ENCODE measurements around the gene NFIA. TPM values are rescaled to one million over a fixed set of nuclear protein-coding genes. Genes with fewer than 3 reads are reported as not detected.

NFIA gene
- total RNA-seq, 1 experiment from 2014 or later = 0.35 TPM

DNA sequence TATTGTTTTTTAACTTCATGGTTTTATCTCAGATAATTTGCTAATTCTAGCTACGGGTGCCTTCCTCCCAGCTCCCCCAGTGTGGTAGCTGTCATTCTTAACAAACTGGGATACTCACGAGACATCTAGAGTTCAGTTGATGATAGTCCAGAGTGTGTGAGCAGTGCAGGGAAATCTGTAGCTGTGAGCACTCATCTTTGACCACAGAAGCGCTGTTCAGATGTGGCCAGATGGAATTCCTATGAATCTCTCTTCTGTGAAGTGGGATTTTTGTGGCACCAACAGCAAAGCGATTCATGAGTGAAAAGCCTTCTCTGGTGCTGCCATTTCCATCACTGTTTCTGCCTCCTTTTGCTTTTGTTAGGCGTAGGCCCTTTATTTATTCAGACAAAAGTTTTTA, 125.1 kb downstream of the NFIA start:
- H2BK12ac ChIP-seq (ENCODE audit: insufficient read length, low read depth, low read length) = no peak overlapping the region
- no peaks in the 10 kb centered on the region for H3K23me2 ChIP-seq (ENCODE audit: insufficient read length, low read depth, low read length, poor library complexity, severe bottlenecking)
- H3K9ac ChIP-seq (ENCODE audit: extremely low read depth, insufficient read length, low read length) = no peak overlapping the region
- H3K79me1 ChIP-seq (ENCODE audit: insufficient read depth, low read depth, low read length, poor library complexity, severe bottlenecking) = no peaks in the 10 kb centered on the region
- no peaks in the 10 kb centered on the region; the same call in 1 of the 2 replicates for H3K4me1 ChIP-seq (ENCODE audit: insufficient read depth, low read length)
- Mint-ChIP-seq H3K4me3 (no peak overlapping the region), H3K4me1 (peaks cover 8 to 12% of the 10 kb centered on the region in 2 experiments), H3K27me3 (ENCODE audit: low read depth) (no peaks in the 10 kb centered on the region; the same call in 1 of the 2 replicates), H3K36me3 (ENCODE audit: insufficient read depth in 1 of 3, low read depth in 3 of 3) (no peaks in the 10 kb centered on the region), H3K27ac (no peak overlapping the region), H3K9me3 (no peaks in the 10 kb centered on the region)
- H4K5ac ChIP-seq (ENCODE audit: insufficient read length, low read depth, low read length) = no peak overlapping the region
- no CpG with 5 or more reads among the region's 5 CpGs for WGBS (ENCODE audit: extremely low coverage, insufficient read length, low lambda C conversion rate)
- DNase-seq = no peak
- H3K79me2 ChIP-seq (ENCODE audit: insufficient read depth, low read length) = no peaks in the 10 kb centered on the region
- H3K4me2 ChIP-seq (ENCODE audit: insufficient read depth, insufficient read length, low read length) = no peak overlapping the region
- H2BK5ac ChIP-seq (ENCODE audit: insufficient read length, low read length) = no peak overlapping the region
- no peak overlapping the region for H3K14ac ChIP-seq (ENCODE audit: insufficient read depth, low read length)
- H3K27ac ChIP-seq (ENCODE audit: insufficient read length, low read depth, low read length) = no peak overlapping the region
- H3K4ac ChIP-seq (ENCODE audit: low read depth, low read length) = no peak overlapping the region
- H3T11ph ChIP-seq (ENCODE audit: low read length) = no peak overlapping the region
- TF ChIP-seq, protein P1, sequence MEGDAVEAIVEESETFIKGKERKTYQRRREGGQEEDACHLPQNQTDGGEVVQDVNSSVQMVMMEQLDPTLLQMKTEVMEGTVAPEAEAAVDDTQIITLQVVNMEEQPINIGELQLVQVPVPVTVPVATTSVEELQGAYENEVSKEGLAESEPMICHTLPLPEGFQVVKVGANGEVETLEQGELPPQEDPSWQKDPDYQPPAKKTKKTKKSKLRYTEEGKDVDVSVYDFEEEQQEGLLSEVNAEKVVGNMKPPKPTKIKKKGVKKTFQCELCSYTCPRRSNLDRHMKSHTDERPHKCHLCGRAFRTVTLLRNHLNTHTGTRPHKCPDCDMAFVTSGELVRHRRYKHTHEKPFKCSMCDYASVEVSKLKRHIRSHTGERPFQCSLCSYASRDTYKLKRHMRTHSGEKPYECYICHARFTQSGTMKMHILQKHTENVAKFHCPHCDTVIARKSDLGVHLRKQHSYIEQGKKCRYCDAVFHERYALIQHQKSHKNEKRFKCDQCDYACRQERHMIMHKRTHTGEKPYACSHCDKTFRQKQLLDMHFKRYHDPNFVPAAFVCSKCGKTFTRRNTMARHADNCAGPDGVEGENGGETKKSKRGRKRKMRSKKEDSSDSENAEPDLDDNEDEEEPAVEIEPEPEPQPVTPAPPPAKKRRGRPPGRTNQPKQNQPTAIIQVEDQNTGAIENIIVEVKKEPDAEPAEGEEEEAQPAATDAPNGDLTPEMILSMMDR (conservative IDR thresholded peaks at IDR 0.05) = no peak
- H4K8ac ChIP-seq (replicated peaks; ENCODE audit: insufficient read length, low read depth, low read length) = no peak overlapping the region
- no peaks in the 10 kb centered on the region for H4K20me1 ChIP-seq (ENCODE audit: control insufficient read depth, insufficient read depth, insufficient read length)
- no peak overlapping the region for H3K23ac ChIP-seq (ENCODE audit: insufficient read length, low read depth, low read length)
- H2BK20ac ChIP-seq (ENCODE audit: low read depth, low read length, poor library complexity, severe bottlenecking) = no peak overlapping the region
- H2AK5ac ChIP-seq (ENCODE audit: insufficient read length, low read length) = no peak overlapping the region
- H3K56ac ChIP-seq (ENCODE audit: insufficient read length, low read depth, low read length) = no peak overlapping the region
- no peaks in the 10 kb centered on the region for H3K9me3 ChIP-seq (ENCODE audit: control insufficient read depth, low read depth, low read length)
- H4K91ac ChIP-seq (ENCODE audit: insufficient read length, low read depth, low read length) = no peak overlapping the region
- no peak overlapping the region for H2AFZ ChIP-seq (ENCODE audit: low read length)
- H3K27me3 ChIP-seq (ENCODE audit: insufficient read depth, low read length) = no peaks in the 10 kb centered on the region
- H2BK15ac ChIP-seq (ENCODE audit: low read depth, low read length) = no peak overlapping the region
- no peak overlapping the region for H3K18ac ChIP-seq (ENCODE audit: insufficient read length, low read depth, low read length)
- no peak overlapping the region for H2BK120ac ChIP-seq (ENCODE audit: low read depth, low read length, poor library complexity, severe bottlenecking)

Measured in H9 (cell line).